ENCODE results near the gene ZFP91. TPM values are rescaled to one million over a fixed set of nuclear protein-coding genes. Genes with fewer than 3 reads are reported as not detected.

ZFP91 gene
- total RNA-seq, 4 donors from 2014 or later = 19.2 to 57.7 (median 48.9) TPM

GRCh38 chr11:58641341-58641740, 62.5 kb downstream of the ZFP91 start:
- H3K4me1 ChIP-seq = no peaks in the 10 kb centered on the region
- intact Hi-C loops (cut with DNase I; ENCODE audit: low total_unique reads) = no loop called here
- H3K27me3 ChIP-seq = no peaks in the 10 kb centered on the region
- H3K9me3 ChIP-seq = no peaks in the 10 kb centered on the region
- TF ChIP-seq CTCF (IDR thresholded peaks at IDR 0.05) = no peak
- TF ChIP-seq POLR2A (IDR thresholded peaks at IDR 0.05) = no peak
- no peak overlapping the region for H3K27ac ChIP-seq
- no peak overlapping the region for H3K4me3 ChIP-seq
- H3K36me3 ChIP-seq = no peaks in the 10 kb centered on the region
- DNase-seq = no peak

GRCh38 chr11:58641803-58642581, 63.1 kb downstream of the ZFP91 start:
- Histone ChIP-seq H3K4me1 (no peaks in the 10 kb centered on the region), H3K27me3 (no peaks in the 10 kb centered on the region), H3K9me3 (no peaks in the 10 kb centered on the region), H3K27ac (no peak overlapping the region), H3K36me3 (no peaks in the 10 kb centered on the region), H3K4me3 (no peak overlapping the region)
- intact Hi-C loops (cut with DNase I; ENCODE audit: low total_unique reads) = no loop called here
- no peak for TF ChIP-seq CTCF (IDR thresholded peaks at IDR 0.05)
- no peak for TF ChIP-seq POLR2A (IDR thresholded peaks at IDR 0.05)
- no peak for DNase-seq

- no peaks in the 10 kb centered on the region for H3K9me3 ChIP-seq
- intact Hi-C loops (cut with DNase I; ENCODE audit: low total_unique reads) = no loop called here
- H3K27ac ChIP-seq = no peak overlapping the region
- DNase-seq = no peak
- H3K4me3 ChIP-seq = no peak overlapping the region
- no peaks in the 10 kb centered on the region for H3K4me1 ChIP-seq
- H3K27me3 ChIP-seq = no peaks in the 10 kb centered on the region
- no peaks in the 10 kb centered on the region for H3K36me3 ChIP-seq
- no peak for TF ChIP-seq CTCF (IDR thresholded peaks at IDR 0.05)
These were observed 67.0 kb downstream of the ZFP91 start for GRCh38 chr11:58645854-58646253.

- DNase-seq = no peak
- Histone ChIP-seq H3K9me3 (no peaks in the 10 kb centered on the region), H3K27me3 (no peaks in the 10 kb centered on the region), H3K27ac (no peak overlapping the region), H3K4me1 (no peaks in the 10 kb centered on the region), H3K4me3 (no peak overlapping the region), H3K36me3 (no peaks in the 10 kb centered on the region)
- TF ChIP-seq POLR2A (IDR thresholded peaks at IDR 0.05) = no peak
- TF ChIP-seq CTCF (IDR thresholded peaks at IDR 0.05) = no peak
- intact Hi-C loops (cut with DNase I; ENCODE audit: low total_unique reads) = no loop called here
These were observed 68.4 kb downstream of the ZFP91 start for GRCh38 chr11:58647141-58647699.

GRCh38 chr11:58647866-58648265, 69.0 kb downstream of the ZFP91 start:
- H3K4me3 ChIP-seq = no peak overlapping the region
- no peaks in the 10 kb centered on the region for H3K36me3 ChIP-seq
- H3K27me3 ChIP-seq = no peaks in the 10 kb centered on the region
- H3K4me1 ChIP-seq = no peaks in the 10 kb centered on the region
- no peak for DNase-seq
- H3K9me3 ChIP-seq = no peaks in the 10 kb centered on the region
- no peak for TF ChIP-seq CTCF (IDR thresholded peaks at IDR 0.05)
- TF ChIP-seq POLR2A (IDR thresholded peaks at IDR 0.05) = no peak
- H3K27ac ChIP-seq = no peak overlapping the region
- intact Hi-C loops (cut with DNase I; ENCODE audit: low total_unique reads) = no loop called here

All from uterus (tissue), 4 donors.